A549 (cell line): ENCODE data around the gene FAM170B. TPM values are rescaled to one million over a fixed set of nuclear protein-coding genes. Genes with fewer than 3 reads are reported as not detected.

ENCODE experiments used
- ATAC-seq, 2 experiments: fragments of 200-7000 bp in 1 of 2; fragments of >200 bp in 1 of 2; cut with Nextera tagmentation in 1 of 2; cut with Tn5 transposase in 1 of 2; 3 replicates each; pipeline versions ENCODE4 v1.8.0 to v1.9.1; 2018 to 2020; ENCODE audit warnings: mild to moderate bottlenecking in 1 of 2, moderate library complexity in 1 of 2
- CTCF ChIA-PET: fragments of 300-600 bp; sonication (Branson Sonifier 250); formaldehyde crosslinking; extraction: SDS; loops from one replicate; lab custom pipeline; 2021; ENCODE audit warnings: antibody characterized with exemption, inconsistent platforms; lab: Yijun Ruan, JAX
- POLR2A ChIA-PET: fragments of 350-600 bp; formaldehyde crosslinking; extraction: SDS; loops from one replicate; lab custom pipeline; 2021; ENCODE audit warnings: antibody characterized with exemption, inconsistent platforms; lab: Yijun Ruan, JAX
- DNase-seq, 2 experiments: peaks; one replicate each; pipeline versions ENCODE4 v3.0.0 to v3.0.0-alpha.2; 2011 to 2016; ENCODE audit warnings: low read depth in 1 of 2, low spot score in 1 of 2
- FAIRE-seq: peaks from 2 replicates; lab custom pipeline; 2011; peaks lifted over from hg19 to GRCh38; lab: Jason Lieb, UNC
- H3K27ac ChIP-seq, 2 experiments: fragments of >200 bp; sonication (Bioruptor Twin); formaldehyde crosslinking; 3 replicates each; pipeline ENCODE4 v1.5.1; 2016 to 2017
- H3K4me1 ChIP-seq: fragments of >200 bp; sonication (Bioruptor Twin); formaldehyde crosslinking; 3 replicates; pipeline ENCODE4 v1.6.1; 2016
- H3K4me2 ChIP-seq: fragments of >200 bp; sonication (Bioruptor Twin); formaldehyde crosslinking; 3 replicates; pipeline ENCODE4 v1.6.1; 2016
- H3K4me3 ChIP-seq: fragments of >200 bp; sonication (Bioruptor Twin); formaldehyde crosslinking; 3 replicates; pipeline ENCODE4 v1.5.1; 2016
- H3K9me3 ChIP-seq: fragments of >200 bp; sonication (Bioruptor Twin); formaldehyde crosslinking; 3 replicates; pipeline ENCODE4 v1.6.1; 2016
- EHF ChIP-seq: fragments of 250-450 bp; sonication (Bioruptor Pico); IDR thresholded peaks from 2 replicates; pipeline ENCODE4 v1.5.0; 2020; ENCODE audit warnings: mild to moderate bottlenecking
- ESRRA ChIP-seq: fragments of 150-350 bp; IDR thresholded peaks from 2 replicates; pipeline ENCODE4 v1.6.1; 2014; ENCODE audit warnings: mild to moderate bottlenecking, low read length, borderline replicate concordance
- FOXS1 ChIP-seq: fragments of 250-450 bp; sonication (Bioruptor Pico); IDR thresholded peaks from 2 replicates; pipeline ENCODE4 v1.5.0; 2020; ENCODE audit warnings: mild to moderate bottlenecking, moderate library complexity
- HOXB5 ChIP-seq: fragments of 250-450 bp; sonication (Bioruptor Pico); IDR thresholded peaks from 2 replicates; pipeline ENCODE4 v1.5.0; 2020; ENCODE audit warnings: mild to moderate bottlenecking, moderate library complexity
- KDM1A ChIP-seq: fragments of 200-600 bp; sonication (generic); IDR thresholded peaks from 2 replicates; pipeline ENCODE4 v1.6.1; 2016; ENCODE audit warnings: low read depth, mild to moderate bottlenecking
- KDM5A ChIP-seq: fragments of 200-600 bp; sonication (generic); IDR thresholded peaks from 2 replicates; pipeline ENCODE4 v1.6.1; 2016; ENCODE audit warnings: antibody characterized with exemption, mild to moderate bottlenecking
- MAZ ChIP-seq: fragments of 150-350 bp; IDR thresholded peaks from 2 replicates; pipeline ENCODE4 v1.6.1; 2014; ENCODE audit warnings: antibody characterized with exemption, low read depth, low read length, borderline replicate concordance
- MYC ChIP-seq: IDR thresholded peaks from 2 replicates; pipeline ENCODE4 v1.6.1; 2012; ENCODE audit warnings: mild to moderate bottlenecking, inconsistent platforms, low read length, improper control_type of control experiment, borderline replicate concordance
- NFE2L2 ChIP-seq: fragments of 150-350 bp; conservative IDR thresholded peaks from 2 replicates; pipeline ENCODE4 v1.6.1; 2014; ENCODE audit warnings: low read length
- NPAS2 ChIP-seq: fragments of 250-450 bp; sonication (Bioruptor Pico); IDR thresholded peaks from 2 replicates; pipeline ENCODE4 v1.8.0; 2022; ENCODE audit warnings: mild to moderate bottlenecking, moderate library complexity, borderline replicate concordance
- POLR2A ChIP-seq: IDR thresholded peaks from 2 replicates; pipeline ENCODE4 v1.6.1; 2012; ENCODE audit warnings: mild to moderate bottlenecking, low read length
- POLR2AphosphoS2 ChIP-seq: conservative IDR thresholded peaks from 2 replicates; pipeline ENCODE4 v1.6.1; 2012; ENCODE audit warnings: low read length, improper control_type of control experiment, inconsistent platforms
- RCOR1 ChIP-seq: fragments of 150-350 bp; IDR thresholded peaks from 2 replicates; pipeline ENCODE4 v1.6.1; 2014; ENCODE audit warnings: antibody characterized with exemption, low read length, low read depth
- RFX5 ChIP-seq: fragments of 450-650 bp; IDR thresholded peaks from 2 replicates; pipeline ENCODE4 v1.7.1; 2014; ENCODE audit warnings: antibody characterized with exemption, mild to moderate bottlenecking, moderate library complexity
- RNF2 ChIP-seq: fragments of 200-600 bp; sonication (generic); IDR thresholded peaks from 2 replicates; pipeline ENCODE4 v1.6.1; 2016; ENCODE audit warnings: low read depth, mild to moderate bottlenecking, antibody characterized with exemption, moderate library complexity, borderline replicate concordance
- SMC3 ChIP-seq: fragments of >200 bp; sonication (Bioruptor Twin); formaldehyde crosslinking; IDR thresholded peaks from 3 replicates; pipeline ENCODE4 v1.6.1; 2018; ENCODE audit warnings: inconsistent platforms
- SREBF2 ChIP-seq: fragments of 450-650 bp; IDR thresholded peaks from 2 replicates; pipeline ENCODE4 v1.6.1; 2014; ENCODE audit warnings: mild to moderate bottlenecking, moderate library complexity
- TFCP2L1 ChIP-seq: fragments of 250-450 bp; sonication (Bioruptor Pico); IDR thresholded peaks from 2 replicates; pipeline ENCODE4 v1.5.0; 2021; ENCODE audit warnings: mild to moderate bottlenecking
- TP53 ChIP-seq: fragments of 250-450 bp; sonication (Bioruptor Pico); IDR thresholded peaks from 2 replicates; pipeline ENCODE4 v1.5.0; 2021; ENCODE audit warnings: mild to moderate bottlenecking, moderate library complexity
- ZC3H11A ChIP-seq: fragments of 450-650 bp; IDR thresholded peaks from 2 replicates; pipeline ENCODE4 v1.6.1; 2014; ENCODE audit warnings: antibody characterized with exemption, mild to moderate bottlenecking
- WGBS: methylation state at CpG from one replicate; pipeline ENCODE4 v1.1.6; 2017; ENCODE audit errors: missing lambda C conversion rate; 5-methylcytosine and 5-hydroxymethylcytosine counted together
- polyA plus RNA-seq, 4 experiments: library from polyadenylated mRNA; depleted of rRNA in 3 of 4; stranded (reverse); fragments of >200 nt; fragmentation: RNase III in 1 of 4; extraction: RNeasy Plus Mini Kit Qiagen cat#74134 plus additional on column Dnase treatment in 1 of 4; gene quantifications; 2 replicates in 3 of 4; 3 replicates in 1 of 4; pipeline ENCODE4 v1.2.3, GENCODE V29; 2011 to 2017
- TF ChIP-seq, protein P1 (sequence below): fragments of 250-450 bp; sonication (Bioruptor Pico); IDR thresholded peaks from 2 replicates; pipeline ENCODE4 v1.5.0; 2021; ENCODE audit warnings: mild to moderate bottlenecking, moderate library complexity, borderline replicate concordance
- TF ChIP-seq, protein P2 (sequence below): fragments of 250-450 bp; sonication (Bioruptor Pico); IDR thresholded peaks from 2 replicates; pipeline ENCODE4 v1.5.0; 2020; ENCODE audit warnings: low read depth, mild to moderate bottlenecking, moderate library complexity
- TF ChIP-seq, protein P3 (sequence below): IDR thresholded peaks from 2 replicates; pipeline ENCODE4 v1.6.1; 2012; ENCODE audit warnings: low read depth, borderline replicate concordance

The FAM170B gene
- polyA plus RNA-seq, 2 of the 4 experiments (the other 2 are of a cell fraction): not detected

DNA sequence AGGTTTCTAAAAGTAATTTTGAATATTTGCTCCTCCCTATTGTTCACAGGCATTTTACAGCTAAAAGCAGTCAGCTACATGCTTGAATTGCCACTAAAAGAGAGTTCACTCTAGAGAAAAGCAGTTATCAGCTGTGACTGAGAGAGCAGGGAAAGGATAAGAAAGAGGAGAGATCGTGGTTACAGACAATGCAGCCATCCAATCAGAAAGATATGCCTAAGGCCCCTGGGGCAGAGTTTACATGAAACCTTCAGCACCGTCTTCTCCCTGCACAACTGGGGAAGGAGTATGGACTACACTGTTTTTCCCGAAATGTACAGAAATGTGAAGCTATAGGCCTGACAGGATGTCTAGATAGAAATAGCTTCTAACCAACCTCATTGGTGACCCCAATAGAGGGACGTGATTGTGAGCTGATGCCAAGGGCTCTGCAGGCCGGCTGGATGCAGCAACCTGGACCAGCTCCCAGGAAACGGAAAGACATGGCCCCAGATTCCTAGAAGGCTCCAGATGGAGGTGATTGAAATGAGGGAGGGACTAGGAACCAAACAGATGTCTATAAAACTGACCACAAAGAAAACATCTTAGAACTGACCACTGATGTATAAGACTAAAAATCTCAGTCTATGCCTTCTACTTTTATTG is 15.3 kb downstream of the FAM170B start (continued):
- TF ChIP-seq, protein P1, sequence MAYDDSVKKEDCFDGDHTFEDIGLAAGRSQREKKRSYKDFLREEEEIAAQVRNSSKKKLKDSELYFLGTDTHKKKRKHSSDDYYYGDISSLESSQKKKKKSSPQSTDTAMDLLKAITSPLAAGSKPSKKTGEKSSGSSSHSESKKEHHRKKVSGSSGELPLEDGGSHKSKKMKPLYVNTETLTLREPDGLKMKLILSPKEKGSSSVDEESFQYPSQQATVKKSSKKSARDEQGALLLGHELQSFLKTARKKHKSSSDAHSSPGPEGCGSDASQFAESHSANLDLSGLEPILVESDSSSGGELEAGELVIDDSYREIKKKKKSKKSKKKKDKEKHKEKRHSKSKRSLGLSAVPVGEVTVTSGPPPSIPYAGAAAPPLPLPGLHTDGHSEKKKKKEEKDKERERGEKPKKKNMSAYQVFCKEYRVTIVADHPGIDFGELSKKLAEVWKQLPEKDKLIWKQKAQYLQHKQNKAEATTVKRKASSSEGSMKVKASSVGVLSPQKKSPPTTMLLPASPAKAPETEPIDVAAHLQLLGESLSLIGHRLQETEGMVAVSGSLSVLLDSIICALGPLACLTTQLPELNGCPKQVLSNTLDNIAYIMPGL (CRISPR knock-in tag): no peak
- TF ChIP-seq, protein P2, sequence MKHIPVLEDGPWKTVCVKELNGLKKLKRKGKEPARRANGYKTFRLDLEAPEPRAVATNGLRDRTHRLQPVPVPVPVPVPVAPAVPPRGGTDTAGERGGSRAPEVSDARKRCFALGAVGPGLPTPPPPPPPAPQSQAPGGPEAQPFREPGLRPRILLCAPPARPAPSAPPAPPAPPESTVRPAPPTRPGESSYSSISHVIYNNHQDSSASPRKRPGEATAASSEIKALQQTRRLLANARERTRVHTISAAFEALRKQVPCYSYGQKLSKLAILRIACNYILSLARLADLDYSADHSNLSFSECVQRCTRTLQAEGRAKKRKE (CRISPR knock-in tag): no peak
- TF ChIP-seq POLR2AphosphoS2: no peak
- TF ChIP-seq, protein P3, sequence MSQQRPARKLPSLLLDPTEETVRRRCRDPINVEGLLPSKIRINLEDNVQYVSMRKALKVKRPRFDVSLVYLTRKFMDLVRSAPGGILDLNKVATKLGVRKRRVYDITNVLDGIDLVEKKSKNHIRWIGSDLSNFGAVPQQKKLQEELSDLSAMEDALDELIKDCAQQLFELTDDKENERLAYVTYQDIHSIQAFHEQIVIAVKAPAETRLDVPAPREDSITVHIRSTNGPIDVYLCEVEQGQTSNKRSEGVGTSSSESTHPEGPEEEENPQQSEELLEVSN: no peak
- no peak for TF ChIP-seq MYC
- no peak for TF ChIP-seq RFX5
- TF ChIP-seq ESRRA: no peak
- no peak for TF ChIP-seq KDM5A
- TF ChIP-seq RCOR1: no peak

DNA sequence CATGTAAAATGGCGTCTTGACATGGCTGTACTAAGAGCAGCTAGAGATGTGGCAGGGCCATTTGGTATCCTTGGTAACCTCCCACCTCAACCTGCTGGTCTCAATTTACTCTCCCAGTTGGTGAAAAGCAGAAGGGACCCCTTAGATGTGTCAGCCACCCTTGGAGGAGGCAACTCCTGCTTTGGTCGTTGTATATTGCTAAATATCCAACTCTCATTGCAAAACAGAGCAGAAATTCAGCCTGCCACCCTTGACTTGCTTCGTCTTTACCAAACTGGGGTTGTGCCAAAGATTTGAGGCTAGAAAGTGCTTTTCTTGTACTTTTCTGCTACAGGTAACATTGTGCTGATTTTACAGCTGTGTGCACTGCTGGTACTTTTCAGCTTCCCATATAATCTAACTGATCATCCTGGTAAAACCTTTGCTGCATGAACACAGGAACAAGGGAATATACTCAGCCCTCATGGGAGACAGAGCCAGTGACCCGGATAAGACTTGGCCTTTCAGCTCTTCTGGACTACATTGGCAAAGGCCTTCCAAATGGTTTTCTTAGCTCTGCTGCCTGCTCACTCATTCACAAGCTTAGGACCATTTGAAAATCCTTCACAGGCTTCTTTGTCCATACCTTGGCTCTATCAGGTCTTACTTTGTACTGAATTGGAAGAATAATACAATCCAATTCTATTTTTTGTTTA is 16.3 kb downstream of the FAM170B start:
- POLR2A ChIA-PET: no interaction called here
- no peaks in the 10 kb centered on the region for H3K4me1 ChIP-seq
- CTCF ChIA-PET: interaction anchor here (0.8 to 1.3 kb wide), 3 partner anchors 11 to 461 kb away, joined by 3 to 5 read pairs (median 3); no protein-coding TSS in a partner anchor
- WGBS: 51% methylated on average over 4 of the region's 4 CpGs
- ATAC-seq (no peak), FAIRE-seq (no peak), DNase-seq (no peak)
- H3K4me3 ChIP-seq: no peak overlapping the region
- no peaks in the 10 kb centered on the region for H3K9me3 ChIP-seq
- no peak overlapping the region for H3K27ac ChIP-seq
- H3K4me2 ChIP-seq: no peak overlapping the region
- TF ChIP-seq ESRRA (no peak), TP53 (CRISPR knock-in tag) (no peak), FOXS1 (CRISPR knock-in tag) (no peak), MAZ (no peak), KDM1A (no peak), POLR2A (no peak), EHF (no peak), ZC3H11A (no peak), TFCP2L1 (CRISPR knock-in tag) (no peak), NPAS2 (CRISPR knock-in tag) (no peak), KDM5A (no peak), RNF2 (no peak), RCOR1 (no peak), SMC3 (no peak), HOXB5 (CRISPR knock-in tag) (no peak), NFE2L2 (no peak), SREBF2 (no peak)
- TF ChIP-seq, protein P2 (CRISPR knock-in tag): no peak
- TF ChIP-seq, protein P3: no peak
